ENCODE data around the gene MKNK2. TPM values are rescaled to one million over a fixed set of nuclear protein-coding genes. Genes with fewer than 3 reads are reported as not detected.

Gene MKNK2
- total and polyA plus RNA-seq, 2 donors (not counting 3 experiments of a cell fraction or from before 2014, with no cell fraction given) = 65.1 to 86.1 TPM

GRCh38 chr19:2063824-2064223, 12.8 kb upstream of the MKNK2 start:
- H3K9ac ChIP-seq (replicated peaks; ENCODE audit: extremely low read depth, insufficient read depth, low read length) = no peak overlapping the region
- CTCF ChIA-PET = interaction anchor here (1.5 kb wide), 1 partner anchor 9 kb away, joined by 4 read pairs; no protein-coding TSS in a partner anchor

More at GRCh38 chr19:2063824-2064223, 12.8 kb upstream of the MKNK2 start:
- DNase-seq (ENCODE audit: low read depth, low spot score) (no peak), FAIRE-seq (no peak)
- Histone ChIP-seq H3K27ac (ENCODE audit: insufficient read depth, low read depth, low read length) (no peak overlapping the region), H3K36me3 (ENCODE audit: control insufficient read depth in 2 of 2, extremely low read depth in 1 of 2, insufficient read depth in 2 of 2, low read length in 2 of 2) (no peaks in the 10 kb centered on the region), H3K4me1 (ENCODE audit: control insufficient read depth, extremely low read depth, insufficient read depth, low read length) (peaks cover 25% of the 10 kb centered on the region), H3K27me3 (ENCODE audit: control insufficient read depth in 2 of 2, insufficient read depth in 2 of 2, low read length in 2 of 2) (no peaks in the 10 kb centered on the region), H2AFZ (ENCODE audit: low read depth, low read length) (no peak overlapping the region), H3K4me2 (ENCODE audit: insufficient read depth, low read length) (no peak overlapping the region), H3K9me1 (replicated peaks; ENCODE audit: control insufficient read depth, extremely low read depth, insufficient read depth, low read length) (no peaks in the 10 kb centered on the region), H4K20me1 (replicated peaks; ENCODE audit: control insufficient read depth, extremely low read depth, insufficient read depth, low read length) (no peaks in the 10 kb centered on the region), H3K9me3 (replicated peaks; ENCODE audit: control insufficient read depth, insufficient read depth, low read length) (no peaks in the 10 kb centered on the region), H3K79me2 (ENCODE audit: control insufficient read depth, insufficient read depth, low read length) (no peaks in the 10 kb centered on the region), H3K4me3 (replicated peaks in 1 of 3; ENCODE audit: insufficient read depth in 1 of 3, low read depth in 1 of 3, low read length in 3 of 3) (no peak overlapping the region)
- TF ChIP-seq POLR2A (IDR thresholded peaks at IDR 0.05; ENCODE audit: low read depth, low read length) (no peak), GATA2 (IDR thresholded peaks at IDR 0.05; ENCODE audit: insufficient read depth, insufficient read length, low read depth, low read length) (no peak), JUN (IDR thresholded peaks at IDR 0.05; ENCODE audit: borderline replicate concordance, insufficient read depth, insufficient read length, low read depth) (no peak), CTCF (IDR thresholded peaks at IDR 0.05; ENCODE audit: extremely low read depth in 1 of 2, insufficient read depth in 1 of 2, low read depth in 1 of 2, low read length in 2 of 2) (no peak), MAX (IDR thresholded peaks at IDR 0.05; ENCODE audit: insufficient read depth, insufficient read length) (no peak), EZH2 (IDR thresholded peaks at IDR 0.05; ENCODE audit: borderline replicate concordance, low read depth, low read length, severe bottlenecking) (no peak), POLR2AphosphoS5 (IDR thresholded peaks at IDR 0.05; ENCODE audit: insufficient read depth, low read depth, low read length) (no peak), MYC (IDR thresholded peaks at IDR 0.05; ENCODE audit: low read depth, low read length) (no peak), FOS (IDR thresholded peaks at IDR 0.05; ENCODE audit: borderline replicate concordance, insufficient read depth, low read length) (no peak)
- no TSS peak for BruUV-seq (replicated peaks)
- dilution Hi-C loops (cut with MboI; ENCODE audit: extremely low pct_ligation_motif_present, low sequenced_read_pairs) = no loop called here
- POLR2A ChIA-PET = no interaction called here
- intact Hi-C loops (cut with micrococcal nuclease) = no loop called here

All from endothelial cell of umbilical vein (primary cell).